Putamen (tissue), 1 donor: ENCODE measurements around the gene CARD9.

ENCODE experiments used
- DNase-seq: peaks from one replicate; pipeline ENCODE4 v3.0.0-alpha.2; 2016; ENCODE audit warnings: low spot score

The CARD9 gene

DNA sequence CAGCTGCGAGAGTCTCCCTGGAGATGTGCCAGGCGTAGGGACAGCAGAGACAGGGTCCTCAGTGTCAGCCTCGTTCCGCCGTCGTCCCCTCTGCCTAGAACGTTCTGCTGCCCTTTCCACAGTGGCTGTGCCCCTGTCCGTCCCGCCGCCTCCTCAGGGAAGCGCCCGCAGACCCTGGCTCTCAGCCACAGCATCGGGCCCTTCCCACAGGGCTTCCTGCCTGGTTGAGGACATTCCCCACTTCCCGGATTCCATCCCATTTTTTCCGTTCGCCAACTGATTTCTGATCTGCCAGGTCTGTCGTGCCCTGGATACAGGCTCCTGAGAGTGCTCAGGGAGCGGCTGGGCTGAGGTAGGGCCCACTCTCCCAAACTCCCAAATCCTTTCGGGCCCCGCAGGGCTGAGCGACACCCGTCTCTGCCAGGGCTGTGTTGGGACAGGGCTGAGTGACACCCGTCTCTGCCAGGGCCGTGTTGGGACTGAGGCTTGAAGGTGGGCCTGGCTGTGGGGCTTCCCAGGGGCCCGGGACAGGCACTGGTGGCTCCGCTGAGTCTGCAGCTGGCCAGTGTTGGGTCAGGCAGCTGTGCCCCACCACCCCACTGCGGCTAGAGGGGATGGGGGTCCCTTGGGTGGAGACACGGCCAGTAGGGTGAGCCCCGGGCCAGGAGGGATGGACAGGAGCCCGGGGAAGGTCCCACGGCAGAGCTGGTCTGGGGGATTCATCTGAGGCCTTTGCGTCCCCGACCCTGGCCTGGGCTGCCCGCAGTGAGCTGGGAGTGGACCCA is 25.8 kb downstream of the CARD9 start:
- no peak for DNase-seq

DNA sequence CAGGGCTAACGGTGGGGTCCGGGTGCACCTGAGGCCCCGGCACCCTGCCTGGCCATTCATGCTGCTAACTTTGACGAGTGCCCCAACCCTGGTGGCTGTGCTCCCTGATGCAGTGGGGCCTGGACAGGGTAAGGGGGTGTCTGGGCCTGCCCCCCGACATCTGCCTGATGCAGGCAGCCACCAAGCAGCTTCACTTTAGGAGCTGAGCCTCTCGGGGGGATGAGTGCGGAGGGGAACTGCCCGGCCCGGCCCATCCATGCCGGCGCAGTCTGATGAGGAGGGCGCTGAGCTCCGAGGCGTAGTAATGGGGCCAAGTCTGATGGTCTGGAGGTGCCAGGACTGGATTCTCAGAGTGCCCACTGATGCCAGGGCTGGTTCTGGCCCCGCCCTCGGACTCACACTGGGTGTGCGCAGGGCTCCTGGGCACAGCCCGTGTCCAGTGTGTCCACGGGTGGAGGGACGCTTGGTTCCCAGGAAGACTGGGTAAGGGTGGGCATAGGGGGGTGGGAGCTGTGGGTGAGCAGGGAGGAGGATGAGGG is 26.5 kb downstream of the CARD9 start:
- no peak for DNase-seq

DNA sequence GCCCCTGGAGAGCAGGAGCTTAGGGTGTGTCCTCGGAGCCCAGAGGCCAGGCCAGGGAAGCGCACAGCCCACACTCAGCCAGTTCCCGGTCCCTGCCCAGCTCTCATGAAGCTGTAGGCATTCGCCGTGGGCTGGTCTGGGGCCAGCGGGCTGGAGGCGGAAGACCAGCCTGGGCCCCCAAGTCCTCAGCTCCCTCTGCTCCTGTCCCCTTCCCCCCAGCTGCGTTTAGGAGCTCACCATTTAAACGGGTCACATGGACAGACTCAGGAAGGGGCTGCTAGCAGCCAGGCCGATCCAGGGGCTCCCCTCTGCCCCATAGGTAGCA is 27.4 kb downstream of the CARD9 start:
- no peak for DNase-seq

DNA sequence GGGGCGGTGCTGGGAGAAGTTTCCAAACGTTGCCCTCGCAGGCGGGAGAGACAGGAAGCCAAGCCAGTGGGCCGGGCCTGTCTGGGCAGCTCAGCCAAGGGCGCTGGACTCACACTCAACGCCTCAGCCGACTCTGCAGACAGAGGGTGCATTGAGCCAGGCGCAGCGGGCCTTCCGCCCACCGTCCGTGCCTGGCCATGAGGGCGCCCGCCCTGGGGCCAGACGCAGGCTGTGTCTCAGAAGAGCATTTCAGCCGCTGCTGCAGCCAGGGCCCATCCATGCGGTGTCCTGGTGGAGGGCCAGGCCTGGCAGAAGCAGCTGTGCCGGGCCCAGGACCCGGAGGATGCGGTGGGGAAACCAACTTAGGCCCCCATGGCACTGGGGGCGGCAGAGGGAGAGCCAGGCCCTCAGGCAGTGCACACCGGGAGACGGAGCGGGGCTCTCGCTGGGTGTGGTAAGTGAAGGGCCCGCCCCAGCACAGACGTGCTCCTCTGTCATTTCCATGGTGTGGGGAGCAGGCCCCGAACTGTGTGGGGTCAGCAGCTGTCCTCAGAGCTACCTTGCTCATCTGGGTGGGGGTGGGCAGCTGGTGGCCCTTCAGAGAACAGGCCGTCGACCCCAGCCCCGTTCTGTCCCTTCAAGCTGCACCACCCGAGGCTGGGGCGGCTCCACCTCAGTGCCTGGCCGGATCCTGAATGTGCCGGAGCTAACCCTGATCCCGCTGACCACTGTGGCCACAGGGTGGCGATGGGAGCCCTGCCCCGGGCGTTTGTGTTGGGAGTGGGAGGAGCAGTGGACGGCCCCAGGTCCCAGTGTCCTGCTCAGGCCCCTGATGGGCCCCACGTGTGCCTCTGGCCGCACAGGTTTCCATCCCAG is 27.9 kb downstream of the CARD9 start:
- peak; percentile 90 for DNase-seq

DNA sequence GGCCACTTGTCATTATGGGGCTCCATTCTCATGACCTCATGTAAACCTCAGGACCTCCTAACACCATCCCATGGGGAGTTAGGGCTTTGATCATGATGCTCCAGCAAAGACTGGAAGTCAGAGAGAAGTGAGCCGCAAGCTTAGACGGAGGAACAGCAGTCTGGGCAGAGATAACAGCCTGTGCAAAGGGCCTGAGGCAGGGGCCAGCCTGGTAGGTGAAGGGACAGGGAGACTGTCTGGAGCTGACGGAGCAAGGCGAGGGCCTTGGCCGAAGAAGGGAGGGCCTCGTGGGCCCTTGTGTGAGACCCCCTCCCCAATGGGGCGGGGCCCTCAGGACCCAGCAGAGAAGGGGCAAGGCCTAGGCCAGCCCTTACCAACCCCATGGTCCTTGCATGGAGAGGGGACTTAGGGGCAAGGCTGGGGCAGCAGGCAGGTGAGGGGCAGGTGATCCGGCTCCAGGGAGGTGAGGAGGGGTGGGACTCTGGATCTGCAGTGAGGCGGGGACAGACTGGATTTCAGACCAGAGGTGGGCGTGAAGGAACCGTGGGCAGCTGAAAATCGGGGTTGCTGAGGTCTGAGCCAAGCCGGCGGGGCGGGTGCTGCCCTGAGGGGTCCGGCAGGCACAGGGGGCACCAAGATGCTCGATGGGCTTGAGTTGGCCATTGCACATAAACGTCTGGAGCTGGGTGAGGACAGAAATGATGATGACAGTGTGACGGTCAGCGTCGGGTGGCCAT is 28.8 kb downstream of the CARD9 start:
- DNase-seq, result no peak

DNA sequence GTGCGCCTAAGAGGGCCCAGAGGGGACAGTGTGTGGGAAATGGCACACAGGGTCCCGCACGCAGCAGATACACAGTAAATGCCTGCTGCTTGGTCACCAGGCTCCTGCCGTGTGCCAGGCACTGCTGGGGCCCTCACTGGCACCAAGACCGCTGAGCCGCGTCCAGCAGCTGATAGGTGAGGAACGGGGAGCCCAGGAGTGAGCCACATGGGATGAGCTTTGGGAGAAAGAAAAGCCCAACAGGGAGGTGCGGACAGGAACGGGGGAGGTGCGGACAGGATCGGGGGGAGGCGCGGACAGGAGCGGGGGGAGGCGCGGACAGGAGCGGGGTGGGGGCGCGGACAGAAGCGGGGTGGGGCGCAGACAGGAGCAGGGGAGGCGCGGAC is 29.6 kb downstream of the CARD9 start:
- no peak for DNase-seq

DNA sequence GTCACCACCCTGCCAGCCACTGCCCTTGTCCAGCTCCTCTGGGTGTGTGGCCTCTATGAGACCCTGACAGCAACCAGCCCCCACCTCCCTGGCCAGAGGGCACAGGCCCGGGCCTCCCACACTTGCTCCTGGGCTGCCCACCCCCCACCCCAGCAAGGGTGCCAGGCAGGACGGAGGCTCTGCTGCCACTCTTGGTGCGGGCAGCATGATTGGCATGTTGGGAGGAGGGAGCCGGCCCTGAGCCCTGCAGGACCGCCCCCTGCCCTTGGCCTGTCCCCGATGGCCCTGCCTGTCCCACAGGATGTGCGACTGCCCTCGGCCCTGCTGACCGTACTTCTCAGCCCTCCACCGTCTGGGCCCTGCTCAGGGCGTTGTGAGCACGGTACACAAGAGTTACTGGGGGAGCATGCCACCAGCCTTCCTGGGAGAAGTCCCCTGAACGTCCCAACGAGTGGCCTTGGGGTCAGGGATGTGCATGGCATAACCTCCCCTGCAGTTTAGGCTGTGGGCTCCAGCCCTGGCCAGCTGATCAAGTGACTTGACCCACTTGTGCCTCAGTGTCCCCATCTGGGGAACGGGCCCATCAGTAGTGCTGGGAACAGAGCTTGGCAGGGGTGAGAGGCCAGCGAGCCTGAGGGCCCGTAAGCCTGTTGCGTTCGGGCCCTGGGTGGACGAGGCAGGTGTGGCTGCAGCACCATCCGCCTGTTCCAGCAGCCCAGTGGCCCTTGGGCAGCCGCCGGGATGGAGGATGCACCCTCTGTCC is 30.2 kb downstream of the CARD9 start:
- DNase-seq, result no peak

DNA sequence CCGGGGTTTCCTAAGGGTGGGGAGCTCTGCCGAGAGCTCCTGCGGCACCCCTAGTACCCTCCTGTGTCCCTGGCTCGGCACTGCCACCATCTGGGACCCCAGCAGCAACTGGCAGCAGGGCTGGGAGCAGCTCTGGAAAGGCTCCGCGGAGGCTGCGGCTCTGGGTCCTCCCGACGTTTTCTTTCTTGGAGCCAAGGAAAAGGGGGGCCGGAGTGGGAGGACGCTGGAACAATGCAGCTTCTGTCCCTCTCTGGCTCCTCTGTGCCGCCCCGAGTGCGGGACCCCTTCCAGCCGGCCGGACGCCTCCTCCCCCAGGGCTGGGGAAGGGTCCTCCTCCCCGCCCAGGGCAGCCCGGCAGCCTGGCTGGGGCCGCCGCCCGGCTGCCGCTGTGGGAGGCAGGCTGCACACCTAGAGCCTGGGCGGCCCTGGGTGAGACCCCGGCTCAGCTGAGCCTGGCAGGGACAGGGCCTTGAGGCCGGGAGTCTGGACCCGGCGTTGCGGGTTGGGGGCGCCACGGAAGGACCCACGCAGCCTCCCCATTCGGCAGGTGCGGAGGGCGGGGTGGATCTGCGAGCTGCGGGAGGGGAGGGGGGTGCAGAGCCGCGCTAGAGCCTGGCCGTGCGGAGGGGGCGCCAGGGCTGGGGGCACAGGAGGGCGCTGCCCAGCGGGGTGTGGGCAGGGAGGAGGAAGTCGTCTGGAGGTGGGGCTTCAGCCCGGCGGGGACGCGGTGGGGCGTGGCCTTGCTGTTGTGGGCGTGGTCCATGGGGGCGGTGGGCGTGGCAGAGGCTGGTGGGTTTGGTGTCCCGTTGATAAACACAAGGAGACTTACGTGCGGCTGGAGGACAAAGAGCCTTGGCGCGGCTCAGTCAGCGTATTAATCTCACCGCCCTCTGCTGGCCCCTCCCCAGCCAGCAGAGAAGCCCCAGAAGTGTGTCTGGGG is 31.0 kb downstream of the CARD9 start:
- DNase-seq, result peak; percentile 80

DNA sequence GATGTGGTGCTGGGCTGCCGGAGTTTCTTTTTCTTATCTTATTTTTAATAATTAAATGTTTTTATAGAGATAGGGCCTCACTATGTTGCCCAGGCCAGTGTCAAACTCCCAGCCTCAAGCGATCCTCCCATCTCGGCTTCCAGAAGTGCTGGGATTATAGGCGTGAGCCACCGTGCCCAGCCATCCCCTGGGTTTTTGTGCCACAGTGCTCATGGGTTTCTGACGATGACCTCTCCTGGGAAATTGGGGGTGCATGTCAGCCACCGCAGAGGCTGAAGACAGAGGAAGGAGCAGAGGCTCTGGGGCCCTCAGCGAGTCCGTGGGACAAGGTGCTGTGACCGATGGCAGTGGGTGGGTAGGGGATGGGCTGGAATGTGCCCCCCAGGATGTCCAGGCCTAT is 31.7 kb downstream of the CARD9 start:
- no peak for DNase-seq

DNA sequence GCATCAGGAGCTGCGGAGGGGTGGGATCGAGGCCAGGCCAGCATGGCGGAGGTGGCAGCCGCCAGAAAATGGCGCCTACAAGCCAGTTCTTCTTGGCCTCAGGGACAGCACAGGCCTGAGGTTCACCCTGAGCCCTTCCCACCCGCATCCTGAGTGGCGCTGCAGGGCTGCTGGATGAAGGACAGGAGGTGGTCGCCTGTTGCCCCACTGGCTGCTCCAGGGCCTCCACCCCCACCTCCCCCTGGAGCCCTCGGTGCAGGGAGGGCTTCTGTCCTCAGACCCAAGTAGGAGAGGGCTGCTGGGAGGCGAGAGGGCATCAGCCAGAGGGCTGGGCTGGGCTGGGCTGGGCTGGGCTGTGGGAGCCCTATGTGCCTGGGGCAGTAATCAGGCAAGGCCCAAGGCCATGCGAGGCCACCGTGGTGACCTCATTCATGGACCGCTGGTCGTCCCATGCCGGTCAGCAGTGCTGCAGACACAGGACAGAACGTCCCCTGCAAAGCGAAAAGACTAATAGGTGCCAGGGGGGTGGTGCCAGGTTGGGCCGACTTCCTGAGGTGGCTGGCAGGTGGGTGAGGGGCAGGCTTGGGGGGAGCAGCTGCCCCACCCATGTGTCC is 32.3 kb downstream of the CARD9 start:
- no peak for DNase-seq

DNA sequence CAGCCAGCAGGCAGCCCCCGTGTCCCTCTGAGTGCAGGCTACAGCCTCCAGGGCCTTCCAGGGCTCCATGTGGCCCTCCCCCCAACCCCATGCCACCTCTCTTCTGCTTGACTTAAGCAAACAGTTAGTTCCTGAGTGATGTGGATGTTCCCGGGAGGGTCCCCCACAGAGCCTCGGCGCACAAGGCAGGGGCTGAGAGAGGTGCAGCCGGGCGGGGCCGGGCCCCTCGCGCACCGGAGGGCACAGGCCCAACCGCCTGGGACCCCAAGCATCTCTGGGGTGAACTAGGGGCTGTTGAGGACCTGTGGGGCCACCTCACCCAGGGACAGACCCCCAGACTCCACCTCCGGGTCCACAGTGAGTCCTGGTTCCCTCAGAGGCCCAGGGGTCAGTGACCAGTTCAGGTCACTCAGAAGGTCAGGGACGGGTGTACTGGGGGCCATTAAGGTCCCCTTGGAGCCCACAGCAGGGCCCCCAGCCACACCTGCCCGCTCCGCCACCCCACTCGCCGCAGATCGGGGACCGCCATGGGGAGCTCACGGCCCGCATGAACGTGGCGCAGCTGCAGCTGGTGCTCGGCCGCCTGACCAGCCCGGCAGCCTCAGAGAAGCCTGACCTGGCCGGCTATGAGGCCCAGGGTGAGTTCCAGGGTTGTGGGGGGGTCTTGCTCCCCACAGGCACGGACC is 33.0 kb downstream of the CARD9 start:
- no peak for DNase-seq

DNA sequence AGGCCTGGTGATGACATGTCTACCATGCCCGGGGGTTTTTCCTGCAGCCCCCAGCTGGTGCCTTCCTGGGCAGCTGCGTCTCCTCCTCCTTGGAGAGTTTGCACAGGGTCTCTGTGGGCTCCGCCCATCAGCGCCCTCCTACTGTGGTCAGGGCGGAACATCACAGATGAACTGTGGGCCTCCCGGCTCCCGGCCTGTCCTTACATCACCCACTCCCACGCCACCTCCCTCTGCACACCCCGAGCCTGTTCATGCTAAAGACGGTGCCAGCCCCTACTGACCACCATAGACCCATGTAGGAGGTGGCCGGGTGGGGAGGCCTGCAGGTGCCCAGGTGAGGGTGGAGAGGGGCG is 33.5 kb downstream of the CARD9 start:
- DNase-seq, result no peak

DNA sequence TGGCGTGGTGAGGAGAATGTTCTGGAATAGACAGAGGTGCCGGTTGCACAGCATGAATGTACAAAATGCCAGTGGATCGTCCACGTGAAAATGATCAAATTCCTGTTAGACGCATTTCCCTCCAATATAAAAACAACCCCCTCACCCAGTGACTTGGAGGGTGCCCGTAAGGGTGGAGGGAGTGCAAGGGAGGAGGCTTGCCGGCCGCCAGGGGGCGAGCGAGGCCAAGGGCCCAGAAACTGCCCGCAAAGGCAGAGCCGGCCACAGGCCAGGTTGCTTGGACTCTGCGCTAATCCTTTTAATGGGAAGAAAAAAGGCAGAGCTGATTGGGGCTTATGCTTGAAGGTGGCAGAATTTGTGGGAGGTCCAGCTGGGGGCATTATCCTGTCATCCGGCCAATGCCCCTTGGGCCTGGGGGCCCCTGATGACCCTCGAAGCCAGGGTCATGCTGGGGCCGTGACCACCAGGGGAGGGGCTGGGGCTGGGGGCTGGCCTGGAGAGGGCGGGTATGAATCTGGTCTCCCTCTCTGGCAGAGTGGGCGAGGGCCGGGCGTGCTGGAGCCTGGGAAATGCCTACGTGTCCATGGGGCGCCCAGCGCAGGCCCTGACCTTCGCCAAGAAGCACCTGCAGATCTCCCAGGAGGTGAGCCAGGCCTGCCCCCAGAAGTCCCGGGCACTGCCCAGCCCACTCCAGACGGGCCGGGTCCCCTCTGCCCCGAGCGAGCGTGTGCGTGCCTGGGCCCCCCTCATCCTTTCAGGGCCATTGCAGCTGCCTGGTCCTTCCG is 34.1 kb downstream of the CARD9 start:
- DNase-seq, result peak; percentile 55

DNA sequence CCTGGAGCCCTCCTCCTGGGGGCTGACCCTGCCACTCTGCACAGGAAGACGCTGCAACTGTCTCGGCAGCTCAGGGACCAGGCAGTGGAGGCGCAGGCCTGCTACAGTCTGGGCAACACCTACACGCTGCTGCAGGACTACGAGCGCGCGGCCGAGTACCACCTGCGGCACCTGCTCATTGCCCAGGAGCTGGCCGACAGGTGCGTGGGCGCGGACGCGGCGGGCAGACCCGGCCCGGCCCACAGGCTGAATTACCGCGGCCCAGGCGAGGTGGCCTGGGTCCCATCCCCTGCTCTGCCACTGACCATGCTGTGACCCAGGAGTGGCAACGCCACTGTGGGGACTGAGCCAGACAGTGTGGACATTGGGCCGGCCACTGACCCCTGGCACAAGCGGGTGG is 35.0 kb downstream of the CARD9 start:
- no peak for DNase-seq

DNA sequence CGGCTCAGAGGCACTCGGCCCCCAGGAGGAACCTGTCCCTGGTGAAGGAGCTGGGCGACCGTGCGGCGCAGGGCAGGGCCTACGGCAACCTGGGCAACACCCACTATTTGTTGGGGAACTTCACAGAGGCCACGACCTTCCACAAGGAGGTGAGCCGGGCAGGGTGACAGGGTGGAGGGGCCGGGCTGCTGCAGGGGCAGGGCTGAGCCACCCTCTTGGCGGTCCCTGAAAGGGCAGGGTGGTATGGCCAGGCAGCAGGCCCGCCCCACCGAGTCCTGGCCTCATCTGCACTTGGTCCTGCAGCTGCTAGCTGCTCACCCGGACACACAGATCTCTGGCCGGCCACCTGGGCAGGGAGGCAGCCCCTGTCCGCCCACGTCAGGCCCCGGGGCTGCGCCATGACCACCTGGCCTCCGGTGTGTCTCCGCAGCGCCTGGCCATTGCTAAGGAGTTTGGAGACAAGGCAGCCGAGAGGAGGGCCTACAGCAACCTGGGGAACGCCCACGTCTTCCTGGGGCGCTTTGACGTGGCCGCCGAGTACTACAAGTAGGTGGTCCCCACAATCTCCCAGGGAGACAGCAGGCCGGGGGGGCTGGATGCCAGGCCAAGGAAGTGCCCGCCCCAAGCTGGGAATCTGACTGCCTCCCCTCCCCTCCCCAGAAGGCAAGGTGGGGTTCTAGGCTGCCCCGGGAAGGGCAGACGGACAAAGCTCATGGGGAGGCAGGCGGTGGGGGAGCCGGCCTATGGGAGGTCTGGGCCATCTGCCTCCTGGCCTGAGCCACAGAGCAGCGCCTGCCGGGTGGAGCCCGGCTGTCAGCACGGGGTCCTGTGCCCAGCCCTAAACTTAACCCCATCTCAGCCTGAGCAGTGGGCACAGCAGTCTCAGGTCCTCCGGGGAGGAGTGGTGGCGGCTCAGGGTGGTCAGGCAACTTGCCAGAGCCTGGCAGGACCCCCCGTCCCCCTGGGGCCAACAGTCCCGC is 35.8 kb downstream of the CARD9 start:
- no peak for DNase-seq

DNA sequence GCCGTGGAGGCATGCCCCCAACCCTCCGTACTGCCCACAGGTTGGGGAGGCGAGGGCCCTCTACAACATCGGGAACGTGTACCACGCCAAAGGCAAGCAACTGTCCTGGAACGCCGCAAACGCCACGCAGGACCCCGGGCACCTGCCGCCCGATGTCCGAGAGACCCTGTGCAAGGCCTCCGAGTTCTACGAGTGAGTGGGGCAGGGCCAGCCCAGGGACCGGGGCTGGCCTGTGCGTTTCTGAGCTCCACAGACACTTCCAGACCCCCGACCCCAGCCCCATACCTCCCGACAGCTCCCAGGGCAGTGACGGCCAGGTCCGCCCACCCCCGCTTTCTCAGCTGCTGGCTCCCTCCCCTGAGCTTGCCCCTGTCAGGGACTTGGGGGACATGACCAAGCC is 36.6 kb downstream of the CARD9 start:
- DNase-seq, result no peak

DNA sequence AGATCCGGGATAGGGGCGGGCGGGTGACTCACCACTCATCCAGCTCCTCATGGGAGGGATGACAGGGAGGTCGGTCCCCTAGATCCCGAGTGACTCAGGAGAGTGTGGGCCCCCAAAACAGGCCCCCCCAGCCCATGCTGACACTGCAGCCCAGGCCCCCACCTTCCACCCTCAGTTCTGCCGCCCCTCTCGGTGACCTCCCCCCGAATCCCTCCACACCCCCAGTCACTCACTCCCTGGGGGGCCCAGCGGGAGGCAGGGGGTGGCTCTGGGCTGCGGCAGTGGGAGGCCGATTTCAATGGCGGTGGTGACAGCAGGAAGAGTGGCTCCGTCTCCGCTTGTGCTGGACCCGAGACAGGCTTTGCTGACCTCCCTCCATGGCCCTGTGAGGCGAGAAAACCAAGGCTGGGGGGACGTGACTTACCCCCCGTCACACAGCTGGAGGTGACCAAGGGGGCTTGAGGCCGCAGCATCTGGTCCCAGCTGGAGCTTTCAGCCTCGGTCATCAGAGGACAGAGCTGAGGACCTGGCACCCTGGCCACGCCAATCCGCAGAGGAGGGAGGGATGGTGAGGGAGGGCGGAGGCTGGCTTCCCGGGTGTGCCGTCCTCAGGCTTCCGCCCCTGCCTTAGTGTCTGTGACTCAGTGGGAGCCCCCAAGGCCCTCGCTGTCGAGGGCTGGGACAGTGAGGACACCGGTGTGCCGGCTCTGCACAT is 37.2 kb downstream of the CARD9 start:
- no peak for DNase-seq
